ENCODE data around the gene EXOSC2.

EXOSC2 gene, protein sequence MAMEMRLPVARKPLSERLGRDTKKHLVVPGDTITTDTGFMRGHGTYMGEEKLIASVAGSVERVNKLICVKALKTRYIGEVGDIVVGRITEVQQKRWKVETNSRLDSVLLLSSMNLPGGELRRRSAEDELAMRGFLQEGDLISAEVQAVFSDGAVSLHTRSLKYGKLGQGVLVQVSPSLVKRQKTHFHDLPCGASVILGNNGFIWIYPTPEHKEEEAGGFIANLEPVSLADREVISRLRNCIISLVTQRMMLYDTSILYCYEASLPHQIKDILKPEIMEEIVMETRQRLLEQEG

DNA sequence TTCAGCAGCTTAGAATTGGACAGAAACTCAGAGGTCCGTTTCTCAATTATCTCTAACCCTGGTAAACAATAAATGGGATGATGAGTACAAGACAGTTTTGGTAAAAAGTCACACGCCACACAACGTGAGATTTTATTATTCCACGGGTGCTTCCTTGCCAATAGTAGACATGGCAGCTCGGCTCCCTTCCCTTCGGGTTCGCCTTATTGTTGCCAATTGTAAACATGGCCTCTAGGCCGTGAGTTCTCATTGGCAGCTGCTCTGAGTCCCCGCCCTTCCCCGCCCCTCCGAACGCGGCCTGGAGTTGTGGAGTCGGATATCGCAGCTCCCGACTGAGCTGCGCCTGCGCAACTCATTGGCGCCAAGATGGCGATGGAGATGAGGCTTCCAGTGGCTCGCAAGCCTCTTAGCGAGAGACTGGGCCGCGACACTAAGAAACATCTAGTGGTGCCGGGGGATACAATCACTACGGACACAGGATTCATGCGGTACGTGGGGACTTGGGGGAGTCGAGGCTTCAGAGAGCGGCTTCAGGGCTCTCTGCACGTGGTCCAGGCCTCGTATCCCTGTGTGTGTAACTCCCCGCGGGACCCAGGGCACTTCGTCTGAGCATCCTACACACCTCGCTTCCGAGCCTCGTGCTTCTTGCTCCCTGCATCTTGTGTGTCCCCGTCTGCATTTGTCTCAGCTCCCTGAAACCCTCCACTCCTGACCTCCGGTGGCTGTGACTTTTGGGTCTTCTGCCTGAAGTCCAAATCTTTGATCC lies at the start of gene EXOSC2:
EXOSC2 (plus strand) TSS at position 355 of the 766 bp plus-strand sequence; CDS start at position 367, 12 bp downstream.
- DNase-seq = peak; percentile 73

- no peak for DNase-seq
Measured at GRCh38 chr9:130651221-130651620, 42.4 kb upstream of the EXOSC2 start.

- no peak for DNase-seq
Measured at GRCh38 chr9:130651752-130652151, 41.8 kb upstream of the EXOSC2 start.

GRCh38 chr9:130654879-130655278 lies 38.7 kb upstream of the EXOSC2 start:
- no peak for DNase-seq

- DNase-seq = no peak
Measured at GRCh38 chr9:130658893-130659698, 34.5 kb upstream of the EXOSC2 start.

DNA sequence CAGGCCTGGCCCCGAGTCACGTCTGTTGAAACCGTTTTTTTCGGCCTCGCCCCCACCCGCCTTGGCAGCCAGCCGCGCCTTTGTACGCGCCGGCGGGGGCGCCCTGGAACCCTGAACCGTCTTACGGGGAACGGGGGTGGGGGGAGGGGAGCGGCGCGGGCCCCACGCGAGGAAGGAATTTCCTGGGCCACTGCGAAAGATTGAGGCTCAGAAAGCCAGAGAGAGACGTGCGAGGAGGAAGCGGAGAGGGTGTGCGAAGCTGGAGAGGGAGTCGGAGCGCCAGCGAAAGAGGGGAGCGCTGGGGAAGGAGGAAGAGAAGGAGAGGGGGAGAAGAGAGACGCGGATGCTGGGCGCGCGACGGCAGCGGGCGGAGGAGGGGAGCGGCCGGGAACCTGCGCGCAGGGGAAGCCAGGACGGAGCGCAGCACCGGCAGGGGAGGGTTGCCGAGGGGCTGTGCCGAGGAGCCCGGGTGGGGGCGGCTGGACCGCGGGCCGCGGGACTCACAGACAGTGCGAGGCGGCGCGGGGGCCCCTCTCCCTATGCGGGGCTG lies 33.8 kb upstream of the EXOSC2 start:
- DNase-seq = no peak

DNA sequence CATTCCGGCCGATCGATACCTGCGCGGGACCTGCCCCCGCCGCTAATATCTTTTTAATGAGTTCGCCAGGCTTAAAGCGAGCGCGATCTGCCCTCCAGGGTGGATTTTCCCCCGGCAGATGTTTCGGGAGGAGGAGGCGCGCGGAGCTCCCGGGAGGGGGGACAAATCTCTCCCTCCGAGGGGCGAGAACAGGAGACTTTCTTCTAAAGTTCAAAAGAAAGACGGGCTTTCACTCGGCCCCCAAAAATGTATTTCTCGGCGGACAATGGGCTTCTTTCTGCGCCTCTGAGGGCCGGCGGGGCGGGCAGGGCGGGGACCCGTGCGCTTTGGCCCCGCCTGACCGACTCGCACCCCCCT lies 33.3 kb upstream of the EXOSC2 start:
- DNase-seq = no peak

GRCh38 chr9:130660683-130661450 lies 32.7 kb upstream of the EXOSC2 start:
- DNase-seq = no peak

GRCh38 chr9:130661451-130662098 lies 32.0 kb upstream of the EXOSC2 start:
- no peak for DNase-seq

GRCh38 chr9:130662099-130662969 lies 31.2 kb upstream of the EXOSC2 start:
- peak; percentile 29 for DNase-seq

DNA sequence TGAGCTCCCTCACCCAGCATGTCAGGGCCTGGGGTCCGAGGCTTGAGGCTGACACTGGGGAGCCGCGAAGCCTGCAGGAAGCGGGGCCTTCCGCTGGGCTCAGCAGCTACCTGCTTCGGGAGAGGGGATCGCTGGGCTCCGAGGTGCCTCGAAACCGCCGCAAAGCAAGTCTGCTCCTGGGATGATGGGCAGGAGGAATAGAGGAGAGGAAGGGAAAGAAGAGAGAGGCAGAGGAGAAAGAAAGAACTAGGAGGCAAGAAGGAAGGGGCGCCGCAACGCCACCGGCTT lies 30.7 kb upstream of the EXOSC2 start:
- no peak for DNase-seq

DNA sequence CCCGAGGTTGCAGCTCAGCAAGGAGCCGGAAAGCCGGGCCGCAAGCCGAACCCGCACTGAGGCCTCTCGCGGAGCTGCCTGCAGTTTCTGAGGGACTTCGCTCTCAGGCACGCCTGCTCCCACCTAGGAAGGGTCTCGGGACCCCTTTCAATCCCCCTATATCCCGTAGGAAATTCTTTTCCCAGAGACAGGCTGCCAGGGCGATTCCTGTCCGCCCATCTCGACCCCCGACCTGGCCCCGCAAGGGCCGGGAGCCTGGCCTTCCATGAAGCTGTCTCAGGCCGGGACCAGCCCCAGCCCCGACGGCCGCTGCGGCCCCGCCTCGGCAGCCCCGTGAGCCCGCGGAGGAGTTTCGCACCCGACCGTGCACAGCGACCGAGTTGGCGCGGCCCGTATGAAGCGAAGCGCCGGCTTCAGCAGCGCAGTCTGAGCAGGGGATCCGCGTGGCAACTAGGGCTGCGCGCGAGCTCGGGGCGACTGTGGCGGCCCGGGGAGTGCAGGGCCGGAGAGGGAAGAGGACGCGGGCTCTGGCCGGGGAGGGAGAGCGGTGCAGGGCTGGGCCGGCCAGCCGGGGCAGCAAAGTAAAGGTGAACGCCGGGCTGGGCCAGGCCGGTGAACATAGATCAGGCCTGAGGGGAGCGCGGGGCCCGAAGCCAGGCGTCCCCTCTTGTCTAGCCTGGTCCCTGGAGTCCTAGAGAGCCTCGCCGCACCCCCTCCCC lies 30.2 kb upstream of the EXOSC2 start:
- no peak for DNase-seq

DNA sequence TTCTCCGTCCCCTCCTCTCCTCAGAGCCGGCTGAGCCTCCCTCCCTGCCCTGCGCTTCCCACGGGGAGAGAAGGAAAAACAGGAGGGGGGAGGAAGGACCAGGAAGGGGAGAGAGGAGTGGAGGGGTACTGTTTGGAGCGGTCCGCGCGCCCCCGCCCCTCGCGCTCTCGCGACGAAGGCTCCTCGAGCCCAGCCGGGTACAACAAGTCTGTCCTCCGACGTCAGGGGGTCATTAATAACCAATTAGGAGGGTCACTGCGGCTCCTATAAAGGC lies 29.7 kb upstream of the EXOSC2 start:
- DNase-seq = no peak

DNA sequence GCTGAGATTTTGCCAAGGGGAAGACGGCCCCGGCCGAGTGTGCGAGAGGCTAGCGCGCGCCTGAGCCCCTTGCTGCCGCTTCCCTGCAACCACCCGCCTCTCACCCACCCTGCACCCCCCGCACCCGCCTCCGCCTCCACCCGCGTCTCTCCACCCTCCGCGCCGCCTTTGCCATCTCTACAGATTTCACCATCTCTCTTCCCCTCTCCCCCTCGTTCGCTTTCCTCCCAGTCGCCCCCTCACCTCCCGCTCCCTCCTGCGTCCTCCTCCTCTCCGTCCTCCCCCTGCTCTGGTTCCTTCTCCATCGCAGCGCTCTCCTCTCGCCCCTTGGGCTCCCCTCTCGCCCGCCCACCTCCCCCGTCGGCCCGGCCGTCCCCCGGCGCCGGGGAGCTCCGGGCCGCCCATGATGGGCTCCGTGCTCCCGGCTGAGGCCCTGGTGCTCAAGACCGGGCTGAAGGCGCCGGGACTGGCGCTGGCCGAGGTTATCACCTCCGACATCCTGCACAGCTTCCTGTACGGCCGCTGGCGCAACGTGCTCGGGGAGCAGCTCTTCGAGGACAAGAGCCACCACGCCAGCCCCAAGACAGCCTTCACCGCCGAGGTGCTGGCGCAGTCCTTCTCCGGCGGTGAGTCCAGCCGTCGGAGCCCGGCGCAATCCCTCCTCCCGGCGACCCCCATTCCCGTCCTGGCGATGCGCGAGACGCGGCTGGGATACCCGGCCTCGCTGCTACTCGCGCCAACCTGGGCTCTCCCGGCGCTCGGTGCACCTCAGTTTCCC lies 29.1 kb upstream of the EXOSC2 start, which contains the start of gene PRDM12:
PRDM12 (plus strand) TSS at position 344 of the 778 bp plus-strand sequence; CDS start at position 404, 60 bp downstream.
- no peak for DNase-seq

DNA sequence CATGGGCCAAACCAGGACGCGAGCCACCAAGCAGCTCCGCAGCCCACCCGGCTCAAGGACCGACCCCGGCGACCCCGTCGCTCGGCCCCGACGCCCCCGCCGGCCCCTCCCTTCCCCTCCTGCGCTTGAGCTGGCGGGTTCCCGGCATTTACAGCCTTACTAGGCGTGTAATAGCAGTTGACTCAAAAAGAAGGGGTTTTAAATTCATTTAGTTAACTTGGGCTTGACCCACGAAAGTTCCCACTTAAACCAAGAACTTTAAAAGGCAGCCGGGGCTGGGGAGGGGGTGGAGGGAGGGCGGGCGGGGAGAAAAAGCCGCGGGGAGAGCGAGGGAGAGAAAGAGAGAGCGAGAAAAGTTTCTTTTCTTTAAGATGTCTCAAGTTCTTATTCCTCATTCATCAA lies 28.6 kb upstream of the EXOSC2 start:
- no peak for DNase-seq

DNA sequence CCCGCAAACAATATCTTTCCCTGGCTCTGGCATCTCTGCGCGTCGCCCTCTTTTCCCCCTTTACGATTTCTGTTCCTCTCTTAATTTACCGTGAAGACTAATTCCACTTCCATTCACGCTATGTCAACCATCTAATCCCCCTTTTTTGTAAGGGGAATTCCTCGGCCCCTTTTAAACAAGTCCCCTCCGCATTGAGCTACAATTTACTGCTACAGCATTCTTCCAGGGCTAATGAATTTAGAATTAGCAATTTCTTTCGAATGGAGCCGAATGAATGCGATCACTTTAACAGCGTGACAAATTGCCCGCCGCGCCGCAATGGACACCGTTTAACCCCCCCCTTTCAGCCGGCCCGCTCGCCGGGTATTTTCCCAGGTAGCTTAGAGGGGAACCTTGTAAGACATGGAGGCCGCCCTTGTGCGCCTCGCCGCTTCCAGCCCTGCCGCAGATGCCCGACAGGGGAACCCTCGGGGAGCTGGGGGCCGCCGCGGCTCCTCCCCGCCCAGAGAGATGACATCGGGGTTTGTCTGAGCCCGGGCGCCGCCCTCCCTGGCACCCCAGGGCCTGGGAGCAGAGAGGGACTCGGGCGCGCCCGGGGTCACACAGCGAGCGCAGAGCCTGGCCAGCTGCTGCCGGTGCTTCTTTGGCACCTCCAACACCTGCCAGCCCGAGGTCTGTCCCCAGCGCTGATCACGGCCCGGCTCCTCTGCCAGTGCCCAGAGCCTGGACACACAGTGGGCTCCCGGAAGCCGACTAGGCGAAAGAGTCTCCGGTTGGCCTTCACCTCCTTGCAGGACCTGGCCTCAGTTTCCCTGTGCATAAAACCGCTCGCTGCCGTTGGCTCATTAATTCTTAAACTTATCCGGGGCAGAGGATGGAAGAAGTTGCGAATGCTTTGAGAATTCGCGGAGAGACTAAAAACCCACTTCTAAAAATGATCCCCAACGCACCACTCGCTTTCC lies 27.9 kb upstream of the EXOSC2 start:
- DNase-seq = no peak

- DNase-seq = no peak
Measured at GRCh38 chr9:130666393-130667119, 27.0 kb upstream of the EXOSC2 start.

DNA sequence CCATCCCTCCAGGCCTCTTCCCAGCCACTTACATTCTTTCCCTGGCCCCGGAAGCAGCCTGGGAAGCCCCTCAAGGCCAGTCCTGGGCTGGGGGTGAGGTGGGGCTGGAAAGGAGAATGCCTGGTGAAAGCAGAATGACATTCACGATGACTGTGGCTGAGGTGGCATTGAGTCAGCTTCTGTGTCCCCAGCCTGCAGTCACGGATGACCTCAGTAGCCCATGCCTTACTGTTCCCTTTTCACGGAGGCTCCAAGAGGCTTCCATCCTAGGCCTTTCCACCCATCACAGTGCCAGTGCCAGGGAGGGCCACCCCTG lies 26.5 kb upstream of the EXOSC2 start:
- DNase-seq = no peak

Data from NCI-H526 treated with DMSO at 0.1 percent for 48 hours (cell line).